ENCODE measurements around the gene CACNB2. TPM values are rescaled to one million over a fixed set of nuclear protein-coding genes. Genes with fewer than 3 reads are reported as not detected.

CACNB2 gene
- total and polyA plus RNA-seq, 8 donors: 4.0 to 14.8 (median 11.8) TPM

- H3K9me3 ChIP-seq: no peaks in the 10 kb centered on the region
- intact Hi-C loops (cut with DNase I): no loop called here
- no peaks in the 10 kb centered on the region for H3K27me3 ChIP-seq
- H3K4me1 ChIP-seq: no peaks in the 10 kb centered on the region
- ATAC-seq: no peak
- no peaks in the 10 kb centered on the region for H3K36me3 ChIP-seq
- H3K4me3 ChIP-seq: no peak overlapping the region
- no peak for DNase-seq
- no peak overlapping the region for H3K27ac ChIP-seq
- TF ChIP-seq, protein P1, sequence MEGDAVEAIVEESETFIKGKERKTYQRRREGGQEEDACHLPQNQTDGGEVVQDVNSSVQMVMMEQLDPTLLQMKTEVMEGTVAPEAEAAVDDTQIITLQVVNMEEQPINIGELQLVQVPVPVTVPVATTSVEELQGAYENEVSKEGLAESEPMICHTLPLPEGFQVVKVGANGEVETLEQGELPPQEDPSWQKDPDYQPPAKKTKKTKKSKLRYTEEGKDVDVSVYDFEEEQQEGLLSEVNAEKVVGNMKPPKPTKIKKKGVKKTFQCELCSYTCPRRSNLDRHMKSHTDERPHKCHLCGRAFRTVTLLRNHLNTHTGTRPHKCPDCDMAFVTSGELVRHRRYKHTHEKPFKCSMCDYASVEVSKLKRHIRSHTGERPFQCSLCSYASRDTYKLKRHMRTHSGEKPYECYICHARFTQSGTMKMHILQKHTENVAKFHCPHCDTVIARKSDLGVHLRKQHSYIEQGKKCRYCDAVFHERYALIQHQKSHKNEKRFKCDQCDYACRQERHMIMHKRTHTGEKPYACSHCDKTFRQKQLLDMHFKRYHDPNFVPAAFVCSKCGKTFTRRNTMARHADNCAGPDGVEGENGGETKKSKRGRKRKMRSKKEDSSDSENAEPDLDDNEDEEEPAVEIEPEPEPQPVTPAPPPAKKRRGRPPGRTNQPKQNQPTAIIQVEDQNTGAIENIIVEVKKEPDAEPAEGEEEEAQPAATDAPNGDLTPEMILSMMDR (IDR thresholded peaks at IDR 0.05): no peak
These were observed 120.2 kb downstream of the CACNB2 start for GRCh38 chr10:18260310-18260922.

GRCh38 chr10:18261063-18261610, 120.9 kb downstream of the CACNB2 start:
- intact Hi-C loops (cut with DNase I): no loop called here

GRCh38 chr10:18261768-18262231, 121.6 kb downstream of the CACNB2 start:
- DNase-seq: no peak
- no peaks in the 10 kb centered on the region for H3K9me3 ChIP-seq
- no peaks in the 10 kb centered on the region for H3K27me3 ChIP-seq
- TF ChIP-seq, protein P1 (IDR thresholded peaks at IDR 0.05): no peak
- H3K4me1 ChIP-seq: no peaks in the 10 kb centered on the region
- H3K36me3 ChIP-seq: no peaks in the 10 kb centered on the region
- no peak for ATAC-seq
- no peak overlapping the region for H3K4me3 ChIP-seq
- H3K27ac ChIP-seq: no peak overlapping the region
- intact Hi-C loops (cut with DNase I): no loop called here

More at GRCh38 chr10:18261063-18261610, 120.9 kb downstream of the CACNB2 start:
- Histone ChIP-seq H3K36me3 (no peaks in the 10 kb centered on the region), H3K27me3 (no peaks in the 10 kb centered on the region), H3K4me1 (no peaks in the 10 kb centered on the region), H3K4me3 (no peak overlapping the region), H3K9me3 (no peaks in the 10 kb centered on the region), H3K27ac (no peak overlapping the region)
- DNase-seq (no peak), ATAC-seq (no peak)
- TF ChIP-seq, protein P1 (IDR thresholded peaks at IDR 0.05): no peak

GRCh38 chr10:18264466-18265050, 124.3 kb downstream of the CACNB2 start:
- peak in 1 of 4 donors; percentile 6 for DNase-seq
- intact Hi-C loops (cut with DNase I): no loop called here
- TF ChIP-seq, protein P1 (IDR thresholded peaks at IDR 0.05): no peak

DNA sequence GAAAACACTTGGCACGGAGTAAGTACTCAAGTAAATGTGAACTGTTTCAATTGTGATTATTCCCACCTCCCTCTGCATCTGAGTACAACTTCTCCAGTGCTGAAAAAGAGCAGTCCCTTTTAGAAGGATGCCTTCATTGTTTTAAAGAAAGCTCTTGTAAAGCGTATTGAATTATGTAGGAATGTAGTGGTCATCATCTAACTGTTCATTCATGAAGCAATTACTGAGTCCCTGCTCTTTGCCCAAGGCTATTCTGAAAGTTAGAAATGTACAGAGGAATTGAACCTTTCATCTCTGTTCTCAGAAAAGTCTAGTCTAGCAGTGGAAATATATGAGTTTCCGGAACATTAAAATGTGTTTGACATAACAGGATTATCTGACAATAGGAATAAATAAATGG, 127.8 kb downstream of the CACNB2 start:
- no peaks in the 10 kb centered on the region for H3K4me1 ChIP-seq
- DNase-seq: no peak
- H3K27ac ChIP-seq: no peak overlapping the region
- no peak for ATAC-seq
- no peak overlapping the region for H3K4me3 ChIP-seq
- TF ChIP-seq, protein P1 (IDR thresholded peaks at IDR 0.05): no peak
- intact Hi-C loops (cut with DNase I): no loop called here
- no peaks in the 10 kb centered on the region for H3K27me3 ChIP-seq
- no peaks in the 10 kb centered on the region for H3K9me3 ChIP-seq
- H3K36me3 ChIP-seq: no peaks in the 10 kb centered on the region

More at GRCh38 chr10:18264466-18265050, 124.3 kb downstream of the CACNB2 start:
- no peak for ATAC-seq
- H3K27me3 ChIP-seq: no peaks in the 10 kb centered on the region
- no peak overlapping the region for H3K27ac ChIP-seq
- no peaks in the 10 kb centered on the region for H3K9me3 ChIP-seq
- H3K36me3 ChIP-seq: no peaks in the 10 kb centered on the region
- no peaks in the 10 kb centered on the region for H3K4me1 ChIP-seq
- no peak overlapping the region for H3K4me3 ChIP-seq
